Stimulated activated naive CD8-positive, alpha-beta T cell treated with anti-CD3 and anti-CD28 coated beads, Interleukin-15, amount 100 ng/mL, for 72 hours (primary cell): Measurements from ENCODE around the gene SUSD4.
A peak's percentile ranks its signal among the peaks of the same experiment; 100 is the strongest.
"Not testable (repeated sequence)": the region's sequence is repeated elsewhere in the genome, so short reads cannot be mapped to it uniquely, and the experiment has no call there.

Experiments used
- ATAC-seq: fragments of 150-1000 bp; cut with Tn5 transposase; 2 replicates; pipeline ENCODE4 v1.10.0; 2021; ENCODE audit warnings: mild to moderate bottlenecking, moderate library complexity
- DNase-seq, 2 donors: peaks; one replicate each; pipeline ENCODE4 v3.0.0; 2021 to 2022
- H3K27ac Mint-ChIP-seq, 2 donors: one replicate each; pipeline ENCODE4 v1.8.0; 2022; ENCODE audit warnings: mild to moderate bottlenecking in 2 of 2, mixed read lengths in 2 of 2, moderate library complexity in 2 of 2
- H3K27me3 Mint-ChIP-seq: one replicate; pipeline ENCODE4 v1.8.0; 2022; ENCODE audit warnings: mixed read lengths
- H3K4me1 Mint-ChIP-seq: one replicate; pipeline ENCODE4 v1.8.0; 2022; ENCODE audit warnings: mild to moderate bottlenecking, mixed read lengths
- H3K4me3 Mint-ChIP-seq, 2 donors: one replicate each; pipeline ENCODE4 v1.8.0; 2022; ENCODE audit warnings: mild to moderate bottlenecking in 2 of 2, mixed read lengths in 2 of 2, moderate library complexity in 1 of 2
- H3K9me3 Mint-ChIP-seq, 2 donors: one replicate each; pipeline ENCODE4 v1.8.0; 2022; ENCODE audit warnings: mixed read lengths in 2 of 2

Gene SUSD4, protein sequence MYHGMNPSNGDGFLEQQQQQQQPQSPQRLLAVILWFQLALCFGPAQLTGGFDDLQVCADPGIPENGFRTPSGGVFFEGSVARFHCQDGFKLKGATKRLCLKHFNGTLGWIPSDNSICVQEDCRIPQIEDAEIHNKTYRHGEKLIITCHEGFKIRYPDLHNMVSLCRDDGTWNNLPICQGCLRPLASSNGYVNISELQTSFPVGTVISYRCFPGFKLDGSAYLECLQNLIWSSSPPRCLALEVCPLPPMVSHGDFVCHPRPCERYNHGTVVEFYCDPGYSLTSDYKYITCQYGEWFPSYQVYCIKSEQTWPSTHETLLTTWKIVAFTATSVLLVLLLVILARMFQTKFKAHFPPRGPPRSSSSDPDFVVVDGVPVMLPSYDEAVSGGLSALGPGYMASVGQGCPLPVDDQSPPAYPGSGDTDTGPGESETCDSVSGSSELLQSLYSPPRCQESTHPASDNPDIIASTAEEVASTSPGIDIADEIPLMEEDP

GRCh38 chr1:223363856-223364684 is at the start of gene SUSD4:
Gene SUSD4 (minus strand): TSS chr1:223364176. CDS start chr1:223363425, 751 bp downstream.
- Mint-ChIP-seq H3K4me1 (peaks cover 26% of the 10 kb centered on the region), H3K4me3 (peak within 1 kb of the TSS; percentile 93 to 96), H3K27ac (peak within 1 kb of the TSS in 1 of 2 donors; percentile 65), H3K9me3 (no peaks in the 10 kb centered on the region), H3K27me3 (peaks cover 38% of the 10 kb centered on the region)
- peak; percentile 63 to 66 for DNase-seq
- ATAC-seq = peak; percentile 84

- DNase-seq (no peak), ATAC-seq (no peak)
- H3K27me3 Mint-ChIP-seq = no peaks in the 10 kb centered on the region
- no peak overlapping the region for H3K27ac Mint-ChIP-seq
- H3K9me3 Mint-ChIP-seq = no peaks in the 10 kb centered on the region
- no peaks in the 10 kb centered on the region for H3K4me1 Mint-ChIP-seq
- H3K4me3 Mint-ChIP-seq = no peak overlapping the region
Observed at GRCh38 chr1:223413216-223413615, 49.2 kb upstream of the SUSD4 start.

DNA sequence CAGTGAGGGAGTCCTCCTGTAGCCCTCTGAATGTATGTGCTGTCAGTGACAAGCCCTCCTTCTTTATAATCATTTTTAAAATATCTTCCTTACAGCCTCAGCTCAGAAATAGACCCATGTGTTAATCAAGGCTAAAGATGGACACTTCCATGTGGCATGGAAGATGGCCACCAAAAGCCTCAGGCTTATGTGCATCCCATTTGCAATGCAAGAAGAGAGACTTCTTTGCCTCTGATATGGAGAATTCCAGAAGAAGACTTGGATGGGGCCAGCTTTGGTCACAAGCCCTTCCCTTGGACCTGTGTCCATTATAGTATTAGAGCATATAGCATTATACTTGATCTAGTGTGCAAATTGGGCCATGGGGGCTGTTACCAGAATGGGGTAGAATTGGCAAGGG is 47.7 kb upstream of the SUSD4 start:
- H3K27me3 Mint-ChIP-seq = no peaks in the 10 kb centered on the region

GRCh38 chr1:223411309-223411708 is 47.3 kb upstream of the SUSD4 start:
- DNase-seq (no peak), ATAC-seq (no peak)
- peak overlapping the region in 1 of 2 donors; percentile 66 for H3K27ac Mint-ChIP-seq
- H3K9me3 Mint-ChIP-seq = no peaks in the 10 kb centered on the region
- H3K4me1 Mint-ChIP-seq = no peaks in the 10 kb centered on the region
- no peaks in the 10 kb centered on the region for H3K27me3 Mint-ChIP-seq
- no peak overlapping the region for H3K4me3 Mint-ChIP-seq

More for the DNA sequence above, 47.7 kb upstream of the SUSD4 start:
- no peak for ATAC-seq
- Mint-ChIP-seq H3K4me3 (no peak overlapping the region), H3K4me1 (no peaks in the 10 kb centered on the region), H3K27ac (no peak overlapping the region), H3K9me3 (no peaks in the 10 kb centered on the region)
- no peak for DNase-seq

DNA sequence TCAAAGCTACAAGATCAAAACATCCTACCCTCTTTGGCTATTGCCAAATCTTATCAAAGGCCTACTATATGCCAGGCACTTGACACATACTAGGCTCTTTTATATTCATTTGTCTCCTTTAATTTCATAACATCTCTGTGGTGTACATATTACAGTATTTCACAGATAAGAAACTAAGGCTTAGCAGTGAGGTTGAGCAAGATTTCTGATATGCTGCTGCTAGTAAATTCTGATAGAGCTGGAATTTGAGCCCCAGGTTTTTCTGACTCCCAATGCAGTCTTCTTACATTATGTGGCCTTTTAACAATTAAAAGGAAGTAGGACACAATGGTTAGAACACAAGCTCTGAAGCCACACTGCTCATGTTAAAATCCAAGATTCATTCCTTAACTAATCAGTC is 46.1 kb upstream of the SUSD4 start:
- H3K27ac Mint-ChIP-seq = no peak overlapping the region
- H3K27me3 Mint-ChIP-seq = no peaks in the 10 kb centered on the region
- ATAC-seq = no peak
- no peak overlapping the region for H3K4me3 Mint-ChIP-seq
- peaks cover 0 to under 1% of the 10 kb centered on the region in 2 donors for H3K9me3 Mint-ChIP-seq
- peaks cover 3% of the 10 kb centered on the region for H3K4me1 Mint-ChIP-seq
- DNase-seq = no peak

- Mint-ChIP-seq H3K4me1 (peaks cover 23% of the 10 kb centered on the region), H3K4me3 (no peak overlapping the region)
- DNase-seq = no peak
Observed at GRCh38 chr1:223405507-223405906, 41.5 kb upstream of the SUSD4 start.

GRCh38 chr1:223403184-223403815 is 39.3 kb upstream of the SUSD4 start:
- Mint-ChIP-seq H3K4me3 (no peak overlapping the region), H3K4me1 (peaks cover 23% of the 10 kb centered on the region), H3K27ac (no peak overlapping the region), H3K9me3 (peaks cover 14 to 17% of the 10 kb centered on the region in 2 donors), H3K27me3 (no peaks in the 10 kb centered on the region)
- ATAC-seq (no peak), DNase-seq (no peak)

More at GRCh38 chr1:223405507-223405906, 41.5 kb upstream of the SUSD4 start:
- Mint-ChIP-seq H3K27ac (no peak overlapping the region), H3K9me3 (peaks cover 14 to 17% of the 10 kb centered on the region in 2 donors), H3K27me3 (no peaks in the 10 kb centered on the region)
- ATAC-seq = no peak

GRCh38 chr1:223402790-223403142 is 38.8 kb upstream of the SUSD4 start:
- H3K4me3 Mint-ChIP-seq = no peak overlapping the region
- H3K9me3 Mint-ChIP-seq = peaks cover 14 to 17% of the 10 kb centered on the region in 2 donors
- H3K4me1 Mint-ChIP-seq = peaks cover 23% of the 10 kb centered on the region
- no peak for DNase-seq
- no peak overlapping the region for H3K27ac Mint-ChIP-seq
- no peak for ATAC-seq
- no peaks in the 10 kb centered on the region for H3K27me3 Mint-ChIP-seq

GRCh38 chr1:223401873-223402789 is 38.2 kb upstream of the SUSD4 start:
- Mint-ChIP-seq H3K4me3 (no peak overlapping the region), H3K27me3 (no peaks in the 10 kb centered on the region), H3K27ac (no peak overlapping the region), H3K4me1 (peaks cover 23% of the 10 kb centered on the region), H3K9me3 (peaks cover 14 to 17% of the 10 kb centered on the region in 2 donors)
- DNase-seq (no peak), ATAC-seq (peak; percentile 59)

- not testable (repeated sequence) for H3K27me3 Mint-ChIP-seq, DNase-seq, H3K4me3 Mint-ChIP-seq, H3K27ac Mint-ChIP-seq, ATAC-seq
- peaks cover 9 to 17% of the 10 kb centered on the region in 2 donors for H3K9me3 Mint-ChIP-seq
- H3K4me1 Mint-ChIP-seq = peaks cover 15% of the 10 kb centered on the region
Observed at GRCh38 chr1:223399393-223399792, 35.4 kb upstream of the SUSD4 start.

- Mint-ChIP-seq H3K4me3 (no peak overlapping the region), H3K4me1 (no peaks in the 10 kb centered on the region), H3K27me3 (peaks cover 41% of the 10 kb centered on the region), H3K9me3 (no peaks in the 10 kb centered on the region), H3K27ac (no peak overlapping the region)
- DNase-seq (no peak), ATAC-seq (no peak)
Observed at GRCh38 chr1:223394706-223395105, 30.7 kb upstream of the SUSD4 start.

- no peaks in the 10 kb centered on the region for H3K4me1 Mint-ChIP-seq
Observed at GRCh38 chr1:223394242-223394641, 30.3 kb upstream of the SUSD4 start.

GRCh38 chr1:223393275-223394214 is 29.6 kb upstream of the SUSD4 start, which contains the start of gene CCDC185:
Gene CCDC185 (plus strand): TSS chr1:223393415. CDS start chr1:223393476, 61 bp downstream.
- no peak for DNase-seq
- Mint-ChIP-seq H3K27ac (no peak within 1 kb of the TSS), H3K4me1 (no peaks in the 10 kb centered on the region), H3K9me3 (no peaks in the 10 kb centered on the region), H3K27me3 (peaks cover 47% of the 10 kb centered on the region), H3K4me3 (peak within 1 kb of the TSS; percentile 13 to 22)
- ATAC-seq = peak; percentile 43

More at GRCh38 chr1:223394242-223394641, 30.3 kb upstream of the SUSD4 start:
- ATAC-seq (no peak), DNase-seq (no peak)
- Mint-ChIP-seq H3K27ac (no peak overlapping the region), H3K9me3 (no peaks in the 10 kb centered on the region), H3K27me3 (peaks cover 45% of the 10 kb centered on the region), H3K4me3 (no peak overlapping the region)

DNA sequence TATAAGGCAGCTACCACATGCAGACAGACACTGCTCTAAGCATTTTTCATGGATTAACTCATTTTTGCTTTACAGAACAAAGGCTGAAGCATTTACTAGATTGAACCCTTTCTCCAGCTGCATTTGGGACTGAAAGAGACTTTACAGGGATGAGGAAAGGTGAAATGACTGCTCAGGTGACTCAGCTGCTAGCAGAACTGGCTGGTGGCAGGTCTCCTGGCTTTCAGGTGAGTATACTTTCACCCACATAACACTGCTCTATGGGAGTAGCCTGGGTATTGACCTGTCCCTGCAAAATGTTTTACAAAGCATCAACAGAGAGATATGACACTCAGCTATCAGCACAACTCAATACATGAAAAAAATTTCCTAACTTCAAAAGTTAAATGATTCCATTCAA is 26.6 kb upstream of the SUSD4 start:
- no peaks in the 10 kb centered on the region for H3K4me1 Mint-ChIP-seq
- no peak for ATAC-seq
- DNase-seq = no peak
- peaks cover 47% of the 10 kb centered on the region for H3K27me3 Mint-ChIP-seq
- no peak overlapping the region for H3K4me3 Mint-ChIP-seq
- H3K9me3 Mint-ChIP-seq = no peaks in the 10 kb centered on the region
- no peak overlapping the region for H3K27ac Mint-ChIP-seq
